GM12873 (cell line): ENCODE measurements around the gene ANKFN1.

Source experiments
- CTCF ChIP-seq: IDR thresholded peaks from 2 replicates; pipeline ENCODE4 v1.5.1; 2012; ENCODE audit warnings: low read depth, mild to moderate bottlenecking, moderate library complexity, low read length, control low read depth; ENCODE audit not compliant: insufficient read depth; ENCODE audit errors: missing control alignments

The ANKFN1 gene

DNA sequence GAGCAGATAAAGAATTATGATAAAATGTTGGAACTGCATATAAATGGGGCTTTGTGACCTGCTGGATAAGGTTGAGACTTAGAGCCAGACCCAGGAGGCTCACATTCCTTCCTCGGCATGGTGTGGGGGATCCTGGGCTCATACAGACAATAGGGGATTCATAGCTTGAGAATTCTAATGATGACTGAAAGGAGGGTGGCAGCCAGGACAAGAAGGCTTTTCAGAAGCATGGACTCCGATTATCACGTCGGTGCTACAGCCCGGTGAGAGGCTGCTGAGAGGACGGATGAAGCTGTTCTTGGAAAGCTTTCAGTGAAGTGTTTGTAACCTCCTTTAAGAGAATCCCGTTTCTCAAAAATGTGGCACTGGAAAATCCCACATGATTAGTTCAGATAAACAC is 167.2 kb downstream of the ANKFN1 start:
- TF ChIP-seq CTCF, result no peak

- no peak for TF ChIP-seq CTCF
Observed at GRCh38 chr17:56322991-56323390, 169.7 kb downstream of the ANKFN1 start.

DNA sequence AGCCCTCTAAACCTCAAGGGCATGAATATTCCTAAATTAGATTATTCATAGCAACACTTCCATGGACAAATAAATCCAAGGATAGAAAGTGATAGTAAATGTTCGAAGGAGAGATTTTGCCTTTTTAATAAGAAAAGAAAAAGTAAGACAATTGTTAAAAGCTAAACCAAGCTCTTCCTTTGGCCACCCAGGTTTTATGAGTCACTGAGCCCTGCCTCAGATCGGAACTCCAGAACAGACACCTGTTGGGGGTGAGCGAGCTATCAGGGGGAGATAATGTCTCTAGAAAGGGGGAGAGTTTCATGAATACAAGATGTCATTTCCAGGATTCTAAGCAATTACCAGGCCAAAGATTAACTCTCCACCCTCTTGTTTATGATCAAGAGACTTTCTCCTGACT is 171.4 kb downstream of the ANKFN1 start:
- TF ChIP-seq CTCF, result no peak

DNA sequence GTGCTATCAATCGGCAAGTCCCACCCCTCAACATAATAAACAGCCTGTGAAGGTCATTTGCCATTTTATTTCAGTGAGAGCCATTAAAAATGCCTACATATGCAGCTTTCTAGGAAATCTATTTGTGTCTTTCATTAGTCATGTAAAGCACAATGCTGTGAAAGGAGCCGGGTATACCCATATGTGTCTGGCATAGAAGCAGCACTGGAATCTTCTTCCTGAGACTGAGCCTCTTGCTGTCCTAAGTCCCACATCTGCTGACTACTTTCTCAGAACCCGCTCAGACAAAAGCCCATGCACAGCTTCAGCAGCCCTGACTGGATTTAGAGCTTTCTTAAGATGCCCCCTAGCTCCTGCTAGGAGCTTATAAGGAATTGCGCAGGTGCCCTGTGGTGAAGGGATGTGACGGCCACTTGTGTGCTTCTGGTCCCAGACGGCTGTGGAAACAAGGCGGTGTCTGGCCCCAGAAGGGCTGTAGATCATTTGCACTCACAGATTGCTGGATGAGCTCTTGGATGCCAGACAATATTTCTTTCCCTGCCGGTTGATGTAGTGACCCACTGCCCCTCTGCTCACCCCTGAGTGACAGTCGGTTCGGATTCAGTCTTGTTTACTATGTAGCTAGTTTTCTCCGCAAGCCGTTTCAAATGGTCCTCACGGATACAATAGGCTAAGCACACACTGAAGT is 172.2 kb downstream of the ANKFN1 start:
- no peak for TF ChIP-seq CTCF

DNA sequence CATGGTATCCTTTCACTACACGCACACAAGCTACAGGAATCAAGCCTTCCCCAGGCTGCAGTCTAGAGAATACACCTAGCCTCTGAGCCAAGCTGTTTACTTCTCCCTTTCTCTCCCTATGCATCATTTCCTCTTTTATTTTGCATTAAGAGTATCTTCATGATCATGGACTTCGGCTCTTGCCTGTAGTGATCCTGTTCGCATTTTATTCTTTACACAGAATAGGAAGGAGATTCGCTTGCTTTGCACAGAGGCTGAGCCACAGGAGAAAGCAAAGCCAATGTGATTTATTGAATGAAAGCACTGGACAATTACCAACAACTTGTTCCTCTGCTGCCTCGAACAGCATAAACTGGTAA is 172.7 kb downstream of the ANKFN1 start:
- no peak for TF ChIP-seq CTCF

DNA sequence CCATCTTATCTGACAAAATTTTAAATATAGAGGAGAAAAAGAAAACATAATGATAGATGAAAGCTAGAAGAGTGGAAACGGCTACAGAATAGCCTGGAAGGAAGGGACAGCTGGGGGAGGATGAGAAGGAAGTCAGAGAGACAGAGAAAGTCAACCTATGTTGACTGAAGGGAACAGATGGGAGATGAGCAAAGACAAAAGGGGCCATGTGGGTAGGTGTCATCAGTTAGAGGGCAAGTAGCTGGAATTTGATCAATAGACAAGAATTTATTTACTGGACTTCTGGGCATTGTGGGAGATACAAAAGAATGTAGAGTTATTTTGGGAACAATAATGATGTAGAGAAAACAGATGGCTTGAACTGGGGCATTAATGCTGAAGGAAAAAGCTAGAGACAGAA is 194.4 kb downstream of the ANKFN1 start:
- TF ChIP-seq CTCF, result no peak

GRCh38 chr17:56350592-56350991 is 197.3 kb downstream of the ANKFN1 start:
- TF ChIP-seq CTCF, result no peak

- no peak for TF ChIP-seq CTCF
Observed at GRCh38 chr17:56351675-56352074, 198.4 kb downstream of the ANKFN1 start.
